Activated T-cell treated with anti-CD3 and anti-CD28 coated beads for 48 hours (primary cell): ENCODE results near the gene RANGAP1.
A peak's percentile ranks its signal among the peaks of the same experiment; 100 is the strongest.

Source experiments
- DNase-seq: peaks from one replicate; pipeline ENCODE4 v3.0.0-alpha.2; 2020; ENCODE audit warnings: low read depth

RANGAP1 gene

DNA sequence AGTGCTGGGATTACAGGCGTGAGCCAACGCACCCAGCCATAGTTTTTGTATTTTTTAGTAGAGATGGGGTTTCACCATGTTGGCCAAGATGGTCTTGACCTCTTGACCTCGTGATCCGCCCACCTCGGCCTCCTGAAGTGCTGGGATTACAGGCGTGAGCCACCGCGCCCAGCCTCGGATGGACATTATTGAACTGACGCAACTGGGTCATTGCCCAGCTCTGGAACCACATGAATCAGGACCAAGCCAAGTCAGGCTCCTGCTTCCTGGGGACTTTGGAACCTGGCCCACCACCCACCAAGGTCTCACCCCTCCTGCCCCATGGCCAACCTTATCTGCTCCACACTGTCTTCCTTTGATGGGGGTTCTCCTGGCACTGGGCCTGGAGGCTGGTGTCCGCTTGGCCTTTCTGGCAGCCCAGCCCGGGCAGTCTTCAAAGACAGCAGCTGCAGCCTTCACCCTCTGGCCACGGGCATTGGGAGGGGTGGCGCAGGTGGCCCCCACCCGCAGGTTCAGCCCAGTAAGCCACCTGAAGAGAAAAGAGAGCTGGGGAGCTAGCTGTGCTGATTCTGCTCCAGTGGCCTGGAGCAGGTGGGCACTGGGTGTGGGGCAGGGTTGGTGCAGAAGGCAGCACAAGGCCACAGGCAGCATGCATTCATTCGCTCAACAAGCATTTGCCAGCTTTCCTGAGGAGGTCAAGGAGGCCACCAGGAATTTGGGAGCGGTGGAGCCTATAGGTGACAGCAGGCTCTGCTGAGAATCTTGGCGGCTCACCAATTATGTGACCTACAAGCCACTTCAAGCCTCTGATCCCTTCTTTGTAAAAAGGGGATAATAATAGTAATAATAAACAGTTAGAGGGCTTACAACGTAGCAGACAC lies 50.9 kb downstream of the RANGAP1 start:
- DNase-seq: no peak

- DNase-seq: no peak
Measured at GRCh38 chr22:41231369-41231768, 54.6 kb downstream of the RANGAP1 start.

DNA sequence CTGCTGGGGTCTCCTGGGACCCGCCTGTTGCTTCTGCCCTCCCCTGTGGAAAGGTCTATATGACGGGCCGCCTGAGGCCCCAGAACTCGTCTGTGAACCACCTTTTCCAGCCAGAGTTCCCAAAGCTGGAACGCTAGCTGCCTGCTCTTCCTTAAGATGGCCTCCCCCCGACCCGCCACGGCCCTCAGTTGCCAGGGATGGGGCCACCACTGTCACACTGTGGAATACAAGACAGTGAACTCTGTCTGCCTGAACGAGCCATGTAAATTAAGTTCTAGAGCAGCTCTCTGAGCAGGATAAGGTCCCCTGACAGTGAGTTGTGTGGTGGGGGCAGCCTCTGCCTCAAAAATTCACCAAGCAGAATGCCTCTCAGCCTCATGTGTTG lies 55.6 kb downstream of the RANGAP1 start:
- DNase-seq: no peak

GRCh38 chr22:41229730-41230400 lies 56.1 kb downstream of the RANGAP1 start:
- no peak for DNase-seq

GRCh38 chr22:41229215-41229614 lies 56.8 kb downstream of the RANGAP1 start:
- no peak for DNase-seq

DNA sequence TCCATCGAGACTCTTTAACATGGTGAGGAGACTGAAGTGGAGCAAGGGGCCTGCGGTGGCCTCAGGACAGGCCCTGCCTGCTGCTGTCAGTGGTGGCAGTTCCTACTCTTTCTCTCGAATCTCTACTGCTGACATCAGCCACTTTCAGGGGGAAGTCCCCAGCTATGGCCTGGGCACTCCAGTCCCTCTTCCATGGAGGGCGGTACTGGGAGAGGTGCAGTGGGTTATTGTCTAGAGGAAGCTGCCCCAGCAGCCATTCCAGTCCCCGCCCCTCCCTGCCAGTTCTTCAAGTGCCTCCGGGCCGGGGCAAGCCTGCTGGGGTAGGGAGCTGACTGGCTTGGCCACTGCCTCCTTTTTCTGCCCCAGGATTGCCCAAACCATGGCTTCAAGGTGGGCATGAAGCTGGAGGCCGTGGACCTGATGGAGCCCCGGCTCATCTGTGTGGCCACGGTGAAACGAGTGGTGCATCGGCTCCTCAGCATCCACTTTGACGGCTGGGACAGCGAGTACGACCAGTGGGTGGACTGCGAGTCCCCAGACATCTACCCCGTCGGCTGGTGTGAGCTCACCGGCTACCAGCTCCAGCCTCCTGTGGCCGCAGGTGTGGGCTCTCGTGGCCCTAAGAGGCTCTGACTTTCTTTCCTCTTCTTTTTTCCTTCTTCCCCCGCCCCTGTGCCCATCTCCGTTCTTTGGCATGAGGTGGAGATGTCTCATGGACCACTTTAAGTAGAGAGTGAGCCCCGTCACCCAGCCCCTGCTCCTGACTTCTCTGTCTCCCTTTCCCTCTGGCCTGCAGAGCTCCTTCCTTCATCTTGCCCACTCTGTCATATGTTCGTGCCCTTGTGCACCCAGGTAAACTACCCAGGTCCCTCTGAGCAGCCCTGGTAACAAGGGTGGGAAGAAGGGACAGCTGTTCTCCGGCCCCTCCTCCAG lies 59.0 kb downstream of the RANGAP1 start:
- no peak for DNase-seq

GRCh38 chr22:41223535-41223934 lies 62.5 kb downstream of the RANGAP1 start:
- no peak for DNase-seq

DNA sequence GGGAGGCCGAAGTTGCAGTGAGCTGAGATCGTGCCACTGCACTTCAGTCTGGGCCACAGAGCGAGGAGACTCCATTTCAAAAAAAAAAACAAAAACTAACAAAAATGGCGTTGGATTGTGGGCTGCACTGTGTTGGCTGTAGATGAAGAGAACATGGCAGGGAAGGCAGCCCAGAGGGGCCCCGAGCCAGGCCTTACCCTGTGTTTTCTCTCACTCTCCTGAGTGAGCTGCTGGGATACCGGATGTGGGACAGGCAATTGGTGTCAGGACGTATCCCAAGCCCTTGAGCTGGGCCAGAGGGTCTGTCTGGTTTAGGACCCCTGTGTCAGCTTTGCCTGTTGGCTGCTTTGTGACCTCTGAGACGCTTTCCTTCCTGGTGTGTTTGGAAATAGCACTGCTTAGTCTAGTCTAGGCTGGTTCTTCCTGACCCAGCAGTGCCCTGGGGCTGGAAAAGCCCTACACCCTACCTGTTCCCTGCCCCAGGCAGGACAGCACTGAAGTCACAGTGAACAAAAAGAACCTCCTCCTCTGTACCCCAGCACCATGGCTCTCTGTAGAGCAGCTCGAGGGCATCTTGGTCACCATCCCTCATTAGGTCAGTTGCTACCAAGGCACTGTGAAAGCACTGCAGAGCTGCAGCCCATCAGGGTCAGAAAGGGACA lies 63.0 kb downstream of the RANGAP1 start:
- DNase-seq: no peak

DNA sequence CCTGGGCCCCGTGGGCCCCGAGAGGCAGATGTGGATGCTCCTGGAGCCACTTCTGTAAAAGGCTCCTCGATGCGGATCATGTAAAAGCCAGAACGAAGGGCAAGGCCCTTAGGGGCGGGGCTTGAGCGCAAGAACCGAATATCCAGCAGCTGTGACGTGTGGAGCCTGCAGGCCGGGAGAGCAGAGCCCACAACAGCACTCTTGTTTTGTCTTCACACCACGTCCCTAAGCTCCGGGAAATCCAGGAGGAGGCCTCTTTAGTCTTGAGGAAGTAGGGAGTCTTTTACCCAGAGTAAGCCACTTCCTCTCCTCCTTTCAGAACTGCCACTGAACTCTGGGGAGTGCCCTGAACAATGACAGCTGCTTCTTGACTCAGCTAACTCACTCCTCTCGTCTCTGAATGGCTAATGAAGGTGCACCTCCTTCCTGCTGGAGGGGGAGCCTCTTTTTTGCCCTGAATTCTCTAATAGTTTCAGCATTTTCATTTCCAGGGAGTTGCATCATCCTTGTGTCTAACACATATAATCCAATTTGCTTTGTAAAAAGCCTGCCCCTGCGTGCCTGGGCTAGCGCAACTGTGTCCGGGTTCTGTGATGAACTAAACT lies 68.3 kb downstream of the RANGAP1 start:
- DNase-seq: no peak

DNA sequence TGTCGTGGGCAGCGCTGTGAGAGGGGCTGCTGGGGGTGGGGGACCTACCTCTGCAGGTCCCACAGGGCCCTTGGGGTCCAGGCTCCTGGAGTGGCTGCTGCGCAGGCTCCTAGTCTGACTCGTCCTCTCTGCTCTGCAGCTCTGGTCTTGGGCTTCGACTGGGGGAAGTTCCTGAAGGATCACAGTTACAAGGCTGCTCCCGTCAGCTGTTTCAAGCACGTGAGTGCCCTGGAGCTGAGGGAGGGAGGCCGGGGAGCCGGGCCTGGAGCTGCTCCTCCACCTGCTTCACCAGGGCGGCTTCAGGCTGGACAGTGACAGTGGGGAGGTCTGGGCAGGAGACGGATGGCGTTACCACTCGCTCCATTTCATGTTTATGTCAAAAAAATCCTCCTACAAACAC lies 69.0 kb downstream of the RANGAP1 start:
- DNase-seq: no peak

- DNase-seq: no peak
Measured at GRCh38 chr22:41215926-41216325, 70.1 kb downstream of the RANGAP1 start.

DNA sequence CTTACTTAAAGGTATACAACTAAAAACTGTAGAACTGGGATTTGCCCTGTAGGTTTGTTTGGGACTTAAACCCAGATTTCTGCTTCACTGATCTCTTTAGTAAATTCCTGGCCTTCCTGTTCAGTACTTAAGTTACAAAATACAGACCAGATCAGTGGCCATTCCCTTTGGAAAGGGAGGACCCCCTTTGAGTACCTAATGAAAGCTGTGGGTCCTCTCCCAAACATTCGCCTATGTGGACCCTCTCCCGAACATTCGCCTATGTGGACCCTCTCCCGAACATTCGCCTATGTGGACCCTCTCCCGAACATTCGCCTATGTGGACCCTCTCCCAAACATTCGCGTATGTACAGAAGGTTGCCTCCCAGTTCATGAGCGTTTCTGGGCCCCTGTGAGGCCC lies 70.6 kb downstream of the RANGAP1 start:
- DNase-seq: no peak

- DNase-seq: no peak
Measured at GRCh38 chr22:41206719-41207118, 79.3 kb downstream of the RANGAP1 start.

DNA sequence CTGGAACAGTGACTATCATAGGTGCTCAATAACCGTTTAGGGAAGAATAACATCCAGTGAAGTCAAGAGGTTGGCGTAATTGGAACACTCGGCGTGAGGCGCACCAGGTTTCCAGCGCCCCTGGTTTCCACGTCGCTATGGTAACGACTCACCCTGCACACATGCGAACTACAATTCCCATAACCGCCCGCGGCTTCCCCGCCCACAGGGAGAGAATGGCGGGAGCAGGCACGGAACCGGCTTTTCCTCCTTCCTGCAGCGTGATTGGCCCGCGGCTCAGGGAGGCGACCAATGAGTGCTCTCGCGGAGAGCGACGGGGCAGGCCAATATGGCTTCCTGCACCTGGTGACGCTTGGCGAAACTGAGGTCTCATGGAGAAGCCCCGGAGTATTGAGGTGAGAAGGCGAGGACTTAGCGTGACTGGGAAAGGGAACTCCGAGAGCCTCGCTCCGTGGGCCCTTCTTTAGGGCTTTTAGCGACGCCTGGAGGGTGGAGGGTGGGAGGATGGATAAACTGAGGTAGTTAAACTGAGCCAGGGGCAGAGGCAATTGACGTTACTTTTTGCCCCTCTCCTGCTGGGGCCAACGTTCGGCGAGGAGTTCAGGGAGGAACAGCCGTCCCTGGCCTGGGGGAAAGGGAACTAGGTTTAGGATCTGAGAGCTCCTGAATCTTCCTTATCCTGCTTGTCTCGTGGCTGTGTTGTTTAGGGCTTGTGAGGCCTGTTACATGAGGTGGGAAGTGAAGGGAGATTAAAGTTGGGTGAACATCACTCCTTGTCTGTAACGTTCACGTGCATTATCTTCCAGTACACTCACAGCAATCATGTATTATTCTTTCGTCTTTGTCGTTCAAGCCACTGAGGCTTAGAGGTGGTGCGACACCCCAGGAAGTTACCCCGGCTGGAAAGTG lies 80.7 kb downstream of the RANGAP1 start, which contains the start of gene L3MBTL2:
TSS of gene L3MBTL2 (plus strand) at position 321 of the 909 bp plus-strand sequence. CDS start at position 372, 51 bp downstream.
- DNase-seq: peak; percentile 99

DNA sequence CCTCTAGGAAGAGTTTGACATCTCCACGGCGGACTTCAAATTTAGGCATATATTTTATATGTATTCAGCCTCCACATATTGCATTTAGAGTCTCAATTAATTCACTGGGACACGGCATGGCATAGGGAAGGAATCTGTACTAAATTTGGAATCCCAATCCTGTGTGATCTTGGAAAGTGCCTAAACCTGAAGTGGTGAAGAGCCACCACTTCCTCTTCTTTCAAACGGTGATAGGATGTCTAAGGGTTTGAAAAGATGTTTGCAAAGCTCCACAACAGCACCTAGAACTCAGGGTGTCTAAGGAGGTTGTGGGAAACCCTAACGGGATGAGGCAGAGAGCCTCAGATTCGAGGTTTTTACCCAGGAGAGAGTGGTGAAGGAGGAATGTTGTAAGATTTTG lies 81.9 kb downstream of the RANGAP1 start:
- no peak for DNase-seq

DNA sequence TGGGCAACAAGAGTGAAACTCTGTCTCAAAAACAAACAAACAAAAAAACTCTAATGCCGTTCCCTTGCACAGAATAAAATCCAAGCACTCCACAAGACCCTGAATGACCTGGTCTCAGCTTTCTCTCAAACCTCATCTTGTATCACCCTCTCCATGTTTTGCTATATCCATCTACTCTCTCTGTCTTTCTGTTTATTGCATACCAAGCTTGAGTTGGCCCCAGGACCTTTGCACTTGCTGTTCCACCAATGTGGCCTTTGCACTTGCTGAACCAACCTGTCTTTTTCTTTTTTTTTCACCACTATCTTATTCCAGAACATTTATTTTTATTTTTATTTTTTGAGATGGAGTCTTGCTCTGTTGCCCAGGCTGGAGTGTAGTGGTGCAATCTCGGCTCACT lies 82.9 kb downstream of the RANGAP1 start:
- DNase-seq: no peak

- no peak for DNase-seq
Measured at GRCh38 chr22:41201141-41201540, 84.8 kb downstream of the RANGAP1 start.

DNA sequence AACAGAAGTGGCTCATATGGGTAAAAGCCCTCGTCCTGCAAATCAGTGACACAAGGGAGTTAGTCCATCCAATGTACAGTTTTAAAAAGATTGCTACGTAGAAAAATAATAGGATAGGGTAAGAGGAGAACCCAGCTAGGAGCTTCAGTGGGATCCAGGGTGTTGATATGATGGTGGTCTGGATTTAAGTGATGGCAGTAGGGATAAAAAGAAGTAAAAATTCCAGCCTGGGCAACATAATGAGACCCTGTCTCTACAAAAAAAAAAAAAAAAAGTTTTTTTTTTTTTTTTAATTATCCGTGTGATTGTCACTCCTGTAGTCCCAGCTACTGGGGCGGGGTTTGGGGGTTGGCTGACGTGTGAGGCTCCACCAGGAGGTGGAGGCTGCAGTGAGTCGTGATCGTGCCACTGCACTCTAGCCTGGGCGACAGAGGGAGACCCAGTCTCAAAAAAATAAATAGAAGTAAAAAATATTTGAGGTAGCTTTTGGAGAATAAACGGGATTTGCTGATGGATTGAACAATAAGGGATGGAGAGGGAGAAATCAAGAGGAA lies 87.9 kb downstream of the RANGAP1 start:
- DNase-seq: peak; percentile 55

- DNase-seq: peak; percentile 81
Measured at GRCh38 chr22:41197038-41197972, 88.7 kb downstream of the RANGAP1 start.
